ENCODE data around the gene CBX6.

CBX6 gene

DNA sequence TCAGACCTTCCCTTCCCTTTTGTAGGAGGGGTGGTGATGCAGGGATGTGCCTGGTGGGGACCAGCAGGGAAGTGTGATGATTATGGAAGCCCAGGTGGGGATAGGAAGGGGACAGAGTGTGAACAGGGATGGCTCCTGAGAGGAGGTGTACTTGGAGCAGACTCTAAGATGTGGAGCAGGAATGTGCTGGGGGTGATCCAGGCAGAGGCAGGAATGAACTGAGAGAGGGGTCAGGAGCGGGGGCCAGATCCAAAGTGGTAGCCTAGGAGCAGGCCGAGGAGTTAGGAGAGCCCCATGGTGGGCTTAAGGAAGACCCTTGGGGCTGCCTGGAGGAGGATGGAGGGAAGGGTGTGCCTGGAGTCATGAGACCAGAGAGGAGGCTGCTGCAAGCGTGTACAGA is 31.9 kb downstream of the CBX6 start:
- DNase-seq, result no peak

DNA sequence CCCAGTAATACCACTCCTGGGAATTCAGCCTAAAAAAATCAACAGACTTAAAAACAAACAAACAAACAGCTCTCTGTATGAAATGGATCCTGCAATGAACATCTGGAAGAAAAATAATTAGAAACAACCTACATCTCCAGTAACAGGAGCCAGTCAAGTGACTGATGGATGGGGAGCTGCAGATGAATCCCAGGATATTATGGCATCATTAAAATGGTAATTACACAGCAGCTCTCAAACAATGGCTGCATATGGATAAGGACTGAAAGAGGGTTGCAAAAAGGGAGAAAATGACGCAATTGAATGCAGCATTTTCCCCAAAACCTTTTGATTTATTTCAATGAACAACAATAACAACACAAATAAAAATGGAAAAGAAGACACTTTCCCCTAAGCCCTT is 32.3 kb downstream of the CBX6 start:
- no peak for DNase-seq

- no peak for DNase-seq
These were observed 34.5 kb downstream of the CBX6 start for GRCh38 chr22:38837414-38837928.

- no peak for DNase-seq
These were observed 36.1 kb downstream of the CBX6 start for GRCh38 chr22:38835888-38836301.

DNA sequence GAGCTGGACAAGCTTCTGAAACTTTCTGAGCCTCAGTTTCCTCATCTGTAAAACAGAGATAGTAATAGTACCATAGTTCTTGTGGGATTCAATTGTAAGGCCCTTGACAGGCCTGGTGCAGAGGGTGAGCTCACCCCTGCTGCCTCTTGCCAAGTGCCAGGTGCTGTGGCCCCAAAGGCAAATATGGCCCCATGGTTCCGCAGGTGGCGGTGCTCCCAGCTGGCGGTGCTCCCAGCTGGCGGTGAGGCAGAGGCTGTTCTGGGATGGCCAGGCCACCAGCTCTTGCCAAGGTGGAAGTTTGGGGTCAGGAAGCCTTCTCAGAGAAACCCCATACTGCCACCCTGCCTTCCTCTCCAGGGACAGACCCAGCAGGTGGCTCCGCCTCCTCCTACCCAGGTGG is 37.0 kb downstream of the CBX6 start:
- no peak for DNase-seq

DNA sequence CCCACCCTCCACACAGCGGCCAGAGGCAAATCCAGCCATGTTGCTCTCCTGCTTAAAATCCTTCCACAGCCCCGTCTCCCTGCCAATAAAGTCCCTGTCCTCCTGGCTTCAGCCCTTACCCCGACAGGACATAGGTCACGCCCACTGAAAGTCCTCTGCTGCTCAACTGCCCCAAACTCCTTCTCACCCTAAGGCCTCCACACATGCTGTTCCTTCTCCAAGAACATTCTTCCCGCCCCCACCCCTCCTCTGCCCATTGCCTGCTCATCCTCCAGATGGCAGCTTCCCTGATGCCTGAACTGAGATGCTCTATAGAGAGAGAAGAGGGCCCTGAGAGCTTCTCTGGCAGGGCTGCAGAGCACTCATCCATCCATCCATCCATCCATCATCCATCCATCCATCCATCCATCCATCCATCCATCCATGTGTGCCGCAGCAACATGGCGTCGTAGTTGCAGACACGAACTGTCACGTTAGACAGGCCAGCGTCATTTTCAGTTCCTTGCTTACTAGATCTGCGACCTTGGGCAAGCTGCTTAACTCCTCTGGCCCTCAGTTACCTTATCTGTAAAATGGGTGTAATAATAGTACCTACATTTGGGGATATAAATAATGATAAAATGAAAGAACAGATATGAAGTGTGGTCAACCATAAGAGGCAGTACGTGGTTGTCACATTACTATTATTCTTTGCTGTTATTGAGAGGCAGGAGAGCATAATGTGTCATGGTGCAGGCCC is 37.6 kb downstream of the CBX6 start:
- DNase-seq, result peak in 3 of 4 experiments; percentile 23 to 51 (median 44)

GRCh38 chr22:38833061-38833460 is 39.0 kb downstream of the CBX6 start:
- no peak for DNase-seq

- DNase-seq, result peak in 3 of 4 experiments; percentile 13 to 48 (median 32)
These were observed 39.7 kb downstream of the CBX6 start for GRCh38 chr22:38832005-38832978.

- peak; percentile 80 to 91 (median 89) for DNase-seq
These were observed 40.7 kb downstream of the CBX6 start for GRCh38 chr22:38831166-38831945.

DNA sequence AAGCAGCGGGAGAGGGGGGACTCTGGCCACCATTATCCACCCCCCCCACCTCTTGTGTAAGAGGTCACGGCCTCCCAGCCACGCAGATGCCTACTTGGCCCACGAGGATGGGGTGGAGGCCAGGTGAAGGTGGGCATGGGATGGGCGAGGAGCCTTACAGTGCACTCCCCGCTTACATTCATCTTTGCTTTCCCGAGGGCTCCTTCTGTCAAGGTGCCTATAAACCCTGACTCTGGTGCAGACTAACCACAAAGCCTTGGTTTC is 41.2 kb downstream of the CBX6 start:
- no peak for DNase-seq

DNA sequence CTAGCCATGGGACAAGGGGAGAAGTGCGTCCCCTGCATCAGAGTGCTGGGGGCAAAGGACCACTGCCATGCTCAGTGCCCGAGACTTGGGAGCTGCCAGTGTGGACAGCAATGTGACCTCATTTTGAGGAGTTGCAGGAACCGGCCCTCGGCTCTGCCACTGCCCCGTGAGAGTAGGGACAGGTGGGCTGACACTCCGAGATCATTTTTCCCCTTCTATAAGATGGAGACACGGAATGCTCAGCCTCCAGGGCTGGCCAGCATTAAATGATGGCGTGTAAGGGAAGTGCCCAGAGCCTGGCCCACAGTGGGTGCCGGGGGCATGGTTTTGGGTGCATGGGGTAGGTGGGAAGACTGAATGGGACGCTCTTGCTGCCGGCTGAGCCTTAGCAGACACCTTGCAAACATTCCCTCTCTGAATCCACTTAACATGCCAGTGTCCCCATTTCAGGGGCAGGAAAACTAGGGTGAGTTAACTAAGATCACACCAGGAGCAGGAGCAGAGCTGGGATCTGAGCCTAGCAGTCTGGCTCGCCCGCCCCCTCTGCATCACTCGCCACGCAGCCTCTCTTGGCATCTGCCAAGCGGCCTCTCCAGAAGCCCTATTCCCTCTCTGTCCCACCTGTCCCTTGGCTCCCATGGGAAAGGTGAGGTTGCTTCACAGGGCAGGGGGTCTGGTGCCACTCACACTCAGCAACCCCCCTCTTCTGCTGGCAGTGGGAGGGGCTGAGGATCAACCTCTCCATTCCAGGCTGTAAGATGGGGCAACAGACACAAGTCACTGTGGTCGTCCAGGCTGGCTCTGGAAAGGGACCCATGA is 41.8 kb downstream of the CBX6 start:
- DNase-seq, result no peak

- no peak for DNase-seq
These were observed 42.5 kb downstream of the CBX6 start for GRCh38 chr22:38829485-38829884.

- DNase-seq, result no peak
These were observed 43.3 kb downstream of the CBX6 start for GRCh38 chr22:38828616-38829205.

DNA sequence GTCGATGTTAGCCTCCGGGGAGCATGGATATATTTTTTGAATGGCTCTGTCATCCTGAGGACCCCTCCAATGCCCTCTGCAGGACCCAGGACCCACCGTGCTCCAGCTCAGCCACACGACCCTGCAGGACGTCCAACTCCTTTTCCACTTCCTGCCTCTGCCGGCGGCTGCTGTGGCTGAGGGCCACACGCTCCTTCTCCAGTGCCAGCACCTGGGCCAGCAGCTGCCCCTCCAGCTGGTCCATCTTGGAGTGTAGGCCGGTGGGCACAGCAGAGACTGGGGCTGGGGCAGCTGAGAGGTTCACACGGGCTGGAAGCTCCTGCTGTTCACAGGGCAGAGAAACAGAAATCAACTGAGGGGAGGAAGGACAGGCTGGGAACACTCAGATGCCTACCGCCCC is 43.8 kb downstream of the CBX6 start:
- no peak for DNase-seq

- no peak for DNase-seq
These were observed 44.5 kb downstream of the CBX6 start for GRCh38 chr22:38827510-38827909.

DNA sequence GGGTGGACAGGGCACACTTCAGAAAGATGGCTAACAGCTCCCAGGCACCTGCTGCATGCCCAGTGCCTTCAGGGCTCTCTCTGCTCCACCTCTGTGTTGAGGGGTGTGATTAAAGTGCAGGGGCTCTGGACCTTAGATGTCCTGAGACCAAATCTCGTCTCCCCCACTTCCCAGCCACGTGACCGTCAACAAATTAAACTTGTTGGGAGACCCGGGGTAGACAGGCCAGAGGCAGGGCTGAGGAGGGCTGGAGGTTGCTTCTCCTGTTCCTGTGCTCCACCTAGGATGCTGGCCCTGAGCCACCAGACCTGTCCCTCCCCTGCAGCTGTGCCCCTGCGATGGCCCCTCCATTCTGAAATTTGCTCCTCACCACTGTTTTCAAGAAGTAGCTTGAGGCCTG is 45.2 kb downstream of the CBX6 start:
- no peak for DNase-seq

DNA sequence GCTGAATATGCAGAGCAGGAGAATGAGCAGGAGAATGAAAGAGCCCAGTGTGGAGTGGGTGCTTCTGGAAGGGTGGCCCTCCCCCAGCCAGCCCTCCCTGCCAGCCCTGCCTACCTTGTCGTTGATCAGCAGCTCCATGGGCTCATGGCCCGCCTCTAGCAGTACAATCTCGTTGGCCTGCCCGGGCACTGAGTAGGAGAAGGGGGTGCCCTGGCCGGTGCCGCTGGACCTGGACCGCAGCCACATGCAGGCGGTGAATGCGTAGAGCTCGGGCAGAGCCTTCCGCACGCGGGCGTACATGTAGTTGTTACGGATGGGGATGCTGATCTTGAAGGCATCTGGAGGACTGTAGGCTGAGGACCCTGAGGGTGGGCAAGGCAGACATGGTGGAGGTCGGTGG is 45.6 kb downstream of the CBX6 start:
- no peak for DNase-seq

GRCh38 chr22:38824585-38824984 is 47.4 kb downstream of the CBX6 start:
- peak; percentile 86 to 92 (median 90) for DNase-seq

GRCh38 chr22:38823637-38824036 is 48.4 kb downstream of the CBX6 start:
- no peak for DNase-seq

GRCh38 chr22:38823076-38823475 is 48.9 kb downstream of the CBX6 start:
- DNase-seq, result no peak

GRCh38 chr22:38820020-38820419 is 52.0 kb downstream of the CBX6 start:
- no peak for DNase-seq

Measured in suppressor macrophage (primary cell).